Measurements from ENCODE around the gene CELF2.

CELF2 gene

DNA sequence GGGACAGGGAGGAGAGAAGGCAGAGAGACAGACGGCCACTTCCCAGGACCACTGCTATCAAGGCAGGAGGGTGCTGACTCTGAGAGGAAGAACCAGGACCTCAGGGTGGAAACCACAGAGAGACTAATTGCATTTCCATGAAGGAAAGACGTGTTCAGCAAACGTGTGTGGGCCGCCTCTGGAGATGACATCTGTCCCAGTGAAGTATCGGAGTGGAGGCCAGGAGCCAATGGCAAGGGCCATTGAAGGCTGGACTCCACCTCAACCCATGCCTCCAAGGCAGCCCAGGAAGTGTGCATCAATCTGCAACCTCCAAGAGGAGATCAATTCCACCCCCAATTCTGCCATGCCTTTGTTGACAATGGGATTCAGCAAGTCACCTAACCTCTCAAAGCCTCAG, 363.8 kb downstream of the CELF2 start:
- peaks cover 4% of the 10 kb centered on the region for H3K9me3 Mint-ChIP-seq
- no peak overlapping the region for H3K4me3 Mint-ChIP-seq
- H3K27me3 Mint-ChIP-seq (ENCODE audit: low read depth, poor library complexity) = peaks cover 22% of the 10 kb centered on the region
- no peak overlapping the region for H3K27ac Mint-ChIP-seq
- peaks cover 7% of the 10 kb centered on the region for H3K4me1 Mint-ChIP-seq
- H3K36me3 Mint-ChIP-seq (ENCODE audit: low read depth) = no peaks in the 10 kb centered on the region
- no peak for DNase-seq
- TF ChIP-seq, protein P1, sequence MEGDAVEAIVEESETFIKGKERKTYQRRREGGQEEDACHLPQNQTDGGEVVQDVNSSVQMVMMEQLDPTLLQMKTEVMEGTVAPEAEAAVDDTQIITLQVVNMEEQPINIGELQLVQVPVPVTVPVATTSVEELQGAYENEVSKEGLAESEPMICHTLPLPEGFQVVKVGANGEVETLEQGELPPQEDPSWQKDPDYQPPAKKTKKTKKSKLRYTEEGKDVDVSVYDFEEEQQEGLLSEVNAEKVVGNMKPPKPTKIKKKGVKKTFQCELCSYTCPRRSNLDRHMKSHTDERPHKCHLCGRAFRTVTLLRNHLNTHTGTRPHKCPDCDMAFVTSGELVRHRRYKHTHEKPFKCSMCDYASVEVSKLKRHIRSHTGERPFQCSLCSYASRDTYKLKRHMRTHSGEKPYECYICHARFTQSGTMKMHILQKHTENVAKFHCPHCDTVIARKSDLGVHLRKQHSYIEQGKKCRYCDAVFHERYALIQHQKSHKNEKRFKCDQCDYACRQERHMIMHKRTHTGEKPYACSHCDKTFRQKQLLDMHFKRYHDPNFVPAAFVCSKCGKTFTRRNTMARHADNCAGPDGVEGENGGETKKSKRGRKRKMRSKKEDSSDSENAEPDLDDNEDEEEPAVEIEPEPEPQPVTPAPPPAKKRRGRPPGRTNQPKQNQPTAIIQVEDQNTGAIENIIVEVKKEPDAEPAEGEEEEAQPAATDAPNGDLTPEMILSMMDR (IDR thresholded peaks at IDR 0.05) = no peak

DNA sequence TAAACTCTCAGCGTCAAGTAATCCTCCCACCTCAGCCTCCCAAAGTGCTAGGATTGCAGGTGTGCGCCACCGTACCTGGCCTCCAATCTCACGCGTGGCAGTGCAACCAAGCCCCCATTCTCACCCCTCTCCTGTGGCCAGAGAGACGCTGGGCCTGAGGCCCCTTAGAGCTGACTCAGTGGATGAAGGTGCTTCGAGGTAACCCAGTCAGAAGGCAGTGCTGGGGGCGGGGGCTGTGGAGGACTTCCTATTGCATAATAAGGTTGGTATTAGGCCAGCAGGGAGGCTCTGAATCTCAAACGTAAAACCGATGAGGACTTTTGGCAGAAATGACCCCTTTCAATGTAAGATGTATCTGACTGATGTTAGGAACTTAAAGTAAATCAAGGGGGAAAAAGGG, 364.5 kb downstream of the CELF2 start:
- no peak overlapping the region for H3K27ac Mint-ChIP-seq
- peaks cover 4% of the 10 kb centered on the region for H3K9me3 Mint-ChIP-seq
- H3K4me1 Mint-ChIP-seq = peaks cover 13% of the 10 kb centered on the region
- no peaks in the 10 kb centered on the region for H3K36me3 Mint-ChIP-seq (ENCODE audit: low read depth)
- DNase-seq = no peak
- TF ChIP-seq, protein P1 (IDR thresholded peaks at IDR 0.05) = no peak
- H3K4me3 Mint-ChIP-seq = no peak overlapping the region
- peaks cover 22% of the 10 kb centered on the region for H3K27me3 Mint-ChIP-seq (ENCODE audit: low read depth, poor library complexity)

DNA sequence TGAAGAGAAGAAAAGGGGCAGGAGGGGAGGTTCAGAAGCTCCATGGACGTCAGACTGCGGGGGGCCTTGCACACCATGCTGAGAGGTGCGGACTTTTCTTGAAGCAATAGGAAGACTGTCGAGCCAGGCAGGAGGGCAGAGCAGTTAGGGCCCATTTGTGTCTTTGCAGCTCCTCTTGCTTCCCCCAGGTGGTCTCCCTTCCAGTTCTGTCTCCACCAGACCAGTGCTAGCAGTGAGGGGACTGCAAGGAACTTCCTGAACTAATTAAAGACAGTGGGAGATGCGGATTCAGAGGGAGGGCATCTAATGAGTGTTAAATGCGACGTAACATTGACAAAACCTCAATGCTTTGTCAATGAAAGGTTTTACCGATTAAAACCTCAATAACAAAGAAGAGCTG, 368.4 kb downstream of the CELF2 start:
- Mint-ChIP-seq H3K27me3 (ENCODE audit: low read depth, poor library complexity) (peaks cover 23% of the 10 kb centered on the region), H3K27ac (no peak overlapping the region), H3K4me3 (no peak overlapping the region), H3K9me3 (peaks cover 4% of the 10 kb centered on the region), H3K4me1 (peaks cover 43% of the 10 kb centered on the region), H3K36me3 (ENCODE audit: low read depth) (no peaks in the 10 kb centered on the region)
- no peak for DNase-seq
- TF ChIP-seq, protein P1 (IDR thresholded peaks at IDR 0.05) = no peak
